Stomach (tissue), 9 donors: ENCODE results near the gene CDC42BPB. TPM values are rescaled to one million over a fixed set of nuclear protein-coding genes. Genes with fewer than 3 reads are reported as not detected.

Experiments used
- DNase-seq, 2 donors: peaks; one replicate each; pipeline versions ENCODE4 v3.0.0 to v3.0.0-alpha.2; 2013 to 2019
- H3K27ac ChIP-seq, 5 donors: fragments of 200-600 bp in 4 of 5; sonication (generic) in 4 of 5; one replicate each; pipeline ENCODE4 v1.5.1; 2013 to 2019; ENCODE audit warnings: mild to moderate bottlenecking in 1 of 5, moderate library complexity in 1 of 5
- H3K27me3 ChIP-seq, 3 donors: fragments of 200-600 bp; sonication (generic); one replicate each; pipeline ENCODE4 v1.5.1; 2017 to 2019; ENCODE audit warnings: mixed run types in 1 of 3
- H3K36me3 ChIP-seq, 4 donors: fragments of 200-600 bp; sonication (generic); 1 replicate in 3 of 4; 2 replicates in 1 of 4; pipeline ENCODE4 v1.5.1; 2016 to 2019
- H3K4me1 ChIP-seq, 4 donors: fragments of 200-600 bp; sonication (generic); one replicate each; pipeline ENCODE4 v1.5.1; 2016 to 2019
- H3K4me3 ChIP-seq, 4 donors: fragments of 200-600 bp; sonication (generic) in 3 of 4; one replicate each; pipeline ENCODE4 v1.5.1; 2016 to 2019; ENCODE audit warnings: mild to moderate bottlenecking in 1 of 4
- H3K9me3 ChIP-seq, 4 donors: fragments of 200-600 bp; sonication (generic); one replicate each; pipeline ENCODE4 v1.5.1; 2016 to 2019
- EP300 ChIP-seq: sonication (generic); formaldehyde crosslinking; IDR thresholded peaks from one replicate; pipeline ENCODE4 v1.6.1; 2017; ENCODE audit warnings: antibody characterized with exemption
- POLR2A ChIP-seq, 4 donors: fragments of 450-650 bp; IDR thresholded peaks; one replicate each; pipeline ENCODE4 v1.6.1; 2016; ENCODE audit warnings: antibody characterized with exemption in 4 of 4, control low read depth in 2 of 4, mild to moderate bottlenecking in 1 of 4, moderate library complexity in 1 of 4
- POLR2AphosphoS5 ChIP-seq, 3 donors: sonication (generic); formaldehyde crosslinking; IDR thresholded peaks; one replicate each; pipeline ENCODE4 v1.6.1; 2016; ENCODE audit warnings: antibody characterized with exemption in 3 of 3
- WGBS, 5 donors: extraction: QIAGEN DNeasy Blood & Tissue Kit in 3 of 5; methylation state at CpG; one replicate each; pipeline versions ENCODE4 v1.1.5 to v1.1.7; 2013 to 2018; 5-methylcytosine and 5-hydroxymethylcytosine counted together
- intact Hi-C: fragments of 100-400 bp; cut with DNase I; formaldehyde crosslinking; loops from one replicate; pipeline ENCODE4 v1.15.1; 2023; ENCODE audit warnings: low total_unique reads
- polyA plus RNA-seq, 3 donors: library from polyadenylated mRNA; stranded (reverse); fragments of 200-250 nt; gene quantifications; one replicate each; pipeline ENCODE4 v1.2.3, GENCODE V29; 2013
- total RNA-seq, 5 donors: library from RNA; depleted of rRNA; stranded (reverse); fragments of >200 nt; gene quantifications; one replicate each; pipeline versions ENCODE4 v1.1.0 to v1.2.3, GENCODE V29; 2014 to 2016
- TF ChIP-seq, protein P1 (sequence below), 7 experiments: fragments of 450-650 bp in 4 of 7; fragments of 200-600 bp in 3 of 7; sonication (generic) in 3 of 7; IDR thresholded peaks; one replicate each; pipeline ENCODE4 v1.5.1; 2016 to 2019; ENCODE audit warnings: antibody characterized with exemption in 7 of 7, control low read depth in 2 of 7, mild to moderate bottlenecking in 1 of 7
- donor health status: healthy with polysubstance abuse.
- donor health status: Bipolar disorder and iron deficiency.
- donor health status: healthy.

CDC42BPB gene
- total and polyA plus RNA-seq, 8 donors = 16.3 to 400 (median 127) TPM

DNA sequence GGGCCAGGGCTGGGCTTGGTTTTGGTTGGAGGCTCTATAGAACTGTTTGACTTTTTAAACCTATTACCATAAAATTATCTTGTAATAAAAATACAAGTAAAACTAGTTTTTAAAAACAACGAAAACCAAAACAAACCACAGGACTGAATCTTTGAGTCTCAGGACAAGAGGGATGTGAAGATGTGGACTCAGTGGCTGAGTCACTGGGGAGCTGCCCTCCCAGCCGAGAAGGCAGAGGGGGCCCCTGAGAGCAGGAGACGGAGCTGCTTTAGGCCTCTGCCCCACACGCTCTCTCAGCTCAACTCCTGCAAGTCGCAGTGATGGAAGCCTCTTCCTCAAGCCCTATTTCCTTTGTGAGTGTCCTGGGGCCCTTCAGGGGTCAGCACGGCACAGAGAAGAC, 59.0 kb downstream of the CDC42BPB start:
- no peak overlapping the region for H3K27ac ChIP-seq
- H3K36me3 ChIP-seq = peaks cover 46 to 99% (median 95%) of the 10 kb centered on the region in 4 donors
- no peak for DNase-seq
- no peaks in the 10 kb centered on the region for H3K27me3 ChIP-seq
- peaks cover 0 to 6% (median 0%) of the 10 kb centered on the region in 4 donors for H3K4me1 ChIP-seq
- intact Hi-C loops = no loop called here
- H3K9me3 ChIP-seq = no peaks in the 10 kb centered on the region
- TF ChIP-seq POLR2A (IDR thresholded peaks at IDR 0.05) = no peak
- TF ChIP-seq POLR2AphosphoS5 (IDR thresholded peaks at IDR 0.05) = no peak
- TF ChIP-seq, protein P1, sequence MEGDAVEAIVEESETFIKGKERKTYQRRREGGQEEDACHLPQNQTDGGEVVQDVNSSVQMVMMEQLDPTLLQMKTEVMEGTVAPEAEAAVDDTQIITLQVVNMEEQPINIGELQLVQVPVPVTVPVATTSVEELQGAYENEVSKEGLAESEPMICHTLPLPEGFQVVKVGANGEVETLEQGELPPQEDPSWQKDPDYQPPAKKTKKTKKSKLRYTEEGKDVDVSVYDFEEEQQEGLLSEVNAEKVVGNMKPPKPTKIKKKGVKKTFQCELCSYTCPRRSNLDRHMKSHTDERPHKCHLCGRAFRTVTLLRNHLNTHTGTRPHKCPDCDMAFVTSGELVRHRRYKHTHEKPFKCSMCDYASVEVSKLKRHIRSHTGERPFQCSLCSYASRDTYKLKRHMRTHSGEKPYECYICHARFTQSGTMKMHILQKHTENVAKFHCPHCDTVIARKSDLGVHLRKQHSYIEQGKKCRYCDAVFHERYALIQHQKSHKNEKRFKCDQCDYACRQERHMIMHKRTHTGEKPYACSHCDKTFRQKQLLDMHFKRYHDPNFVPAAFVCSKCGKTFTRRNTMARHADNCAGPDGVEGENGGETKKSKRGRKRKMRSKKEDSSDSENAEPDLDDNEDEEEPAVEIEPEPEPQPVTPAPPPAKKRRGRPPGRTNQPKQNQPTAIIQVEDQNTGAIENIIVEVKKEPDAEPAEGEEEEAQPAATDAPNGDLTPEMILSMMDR (IDR thresholded peaks at IDR 0.05) = no peak
- TF ChIP-seq EP300 = no peak
- 89 to 94% (median 91%) methylated on average over 6 of the region's 6 CpGs for WGBS, 5 donors
- H3K4me3 ChIP-seq = no peak overlapping the region

DNA sequence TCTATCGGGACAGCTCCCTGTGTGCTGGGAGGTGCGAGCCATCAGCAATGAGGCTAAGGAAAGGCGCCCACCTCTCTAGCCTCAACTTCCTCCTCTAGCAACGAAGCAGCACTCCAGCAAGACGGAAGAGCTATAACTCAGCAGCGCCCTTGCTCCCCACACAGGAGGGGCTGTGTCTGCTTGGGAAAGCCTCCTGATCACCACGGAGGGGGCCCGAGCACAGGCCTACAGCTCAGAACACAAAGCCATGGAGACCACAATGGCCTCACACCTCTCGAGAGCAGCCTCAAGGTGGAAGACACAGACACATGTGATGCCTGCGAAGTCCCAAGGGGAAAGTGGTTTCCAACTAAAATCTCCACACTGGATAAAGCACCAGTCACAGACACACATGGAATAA, 60.4 kb downstream of the CDC42BPB start:
- Histone ChIP-seq H3K27me3 (no peaks in the 10 kb centered on the region), H3K9me3 (no peaks in the 10 kb centered on the region), H3K4me1 (peaks cover 0 to 6% (median 0%) of the 10 kb centered on the region in 4 donors), H3K4me3 (no peak overlapping the region), H3K36me3 (peaks cover 37 to 97% (median 94%) of the 10 kb centered on the region in 4 donors), H3K27ac (no peak overlapping the region)
- intact Hi-C loops = no loop called here
- 87 to 93% (median 92%) methylated on average over 10 of the region's 10 CpGs for WGBS, 5 donors
- TF ChIP-seq POLR2AphosphoS5 (IDR thresholded peaks at IDR 0.05) (no peak), POLR2A (IDR thresholded peaks at IDR 0.05) (no peak), EP300 (no peak)
- TF ChIP-seq, protein P1 (IDR thresholded peaks at IDR 0.05) = no peak
- DNase-seq = no peak

DNA sequence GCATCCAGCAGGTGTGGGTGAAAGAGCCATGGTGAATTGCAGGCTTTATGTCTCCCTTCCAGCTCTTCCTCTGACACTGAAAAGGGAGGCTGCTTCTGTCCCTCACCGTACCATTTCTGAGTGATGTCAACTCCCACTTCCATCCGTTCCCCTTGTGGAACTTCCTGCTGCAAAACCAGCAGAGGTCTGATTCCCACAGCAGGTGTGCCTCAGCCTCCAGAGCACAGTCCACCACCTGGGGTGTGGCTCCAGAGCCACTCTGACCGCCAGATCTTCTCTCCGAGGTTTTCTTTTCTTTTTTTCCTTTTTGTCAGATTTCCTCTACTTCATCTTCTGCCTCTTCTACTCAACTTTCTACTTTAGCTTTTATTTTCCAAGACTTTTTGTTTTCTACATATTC, 62.7 kb downstream of the CDC42BPB start:
- H3K27me3 ChIP-seq = no peaks in the 10 kb centered on the region
- no peak overlapping the region for H3K4me3 ChIP-seq
- TF ChIP-seq POLR2AphosphoS5 (IDR thresholded peaks at IDR 0.05) (no peak), POLR2A (IDR thresholded peaks at IDR 0.05) (no peak), EP300 (no peak)
- TF ChIP-seq, protein P1 (IDR thresholded peaks at IDR 0.05) = no peak
- H3K27ac ChIP-seq = no peak overlapping the region
- no peak for DNase-seq
- H3K9me3 ChIP-seq = no peaks in the 10 kb centered on the region
- intact Hi-C loops = no loop called here
- peaks cover 0 to 6% (median 0%) of the 10 kb centered on the region in 4 donors for H3K4me1 ChIP-seq
- 68 to 86% (median 69%) methylated on average over 4 of the region's 4 CpGs for WGBS, 5 donors
- H3K36me3 ChIP-seq = peaks cover 18 to 96% (median 94%) of the 10 kb centered on the region in 4 donors

DNA sequence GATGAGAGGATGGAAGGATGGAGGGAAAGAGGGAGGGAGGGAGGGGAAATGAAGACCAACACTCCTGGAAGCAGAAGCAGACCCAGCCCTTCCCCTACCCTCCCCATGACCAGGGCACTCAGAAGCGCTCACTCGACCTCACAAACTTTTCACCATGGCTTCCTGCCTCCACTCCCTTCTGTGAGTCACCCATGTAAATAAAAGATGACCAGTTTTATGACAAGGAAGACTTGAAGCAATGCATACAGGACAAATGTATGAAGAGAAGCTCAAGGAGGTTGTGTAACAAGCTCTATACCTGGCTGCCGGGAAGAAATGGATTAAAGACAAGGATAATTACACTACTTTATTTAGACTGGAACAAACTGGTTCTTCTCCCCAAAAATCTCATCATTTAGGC, 63.8 kb downstream of the CDC42BPB start:
- TF ChIP-seq, protein P1 (IDR thresholded peaks at IDR 0.05) = no peak
- peak in 1 of 3 donors; percentile 20 for TF ChIP-seq POLR2AphosphoS5 (IDR thresholded peaks at IDR 0.05)
- WGBS, 5 donors = 53 to 70% (median 62%) methylated on average over 3 of the region's 3 CpGs
- peak in 1 of 2 donors; percentile 64 for DNase-seq
- intact Hi-C loops = no loop called here
- Histone ChIP-seq H3K9me3 (peaks cover 0 to 7% (median under 1%) of the 10 kb centered on the region in 4 donors), H3K27me3 (no peaks in the 10 kb centered on the region), H3K4me3 (no peak overlapping the region), H3K4me1 (peaks cover 0 to 6% (median 0%) of the 10 kb centered on the region in 4 donors), H3K36me3 (peaks cover 13 to 97% (median 94%) of the 10 kb centered on the region in 4 donors), H3K27ac (peak overlapping the region in 1 of 5 donors; percentile 40)
